Measurements from ENCODE around the gene GPC6. TPM values are rescaled to one million over a fixed set of nuclear protein-coding genes. Genes with fewer than 3 reads are reported as not detected.

GPC6 gene
- total RNA-seq, 2 experiments from 2014 or later: not detected

- BruUV-seq (replicated peaks): no TSS peak
- H4K20me1 ChIP-seq (ENCODE audit: insufficient read depth, low read length): no peaks in the 10 kb centered on the region
- POLR2A ChIA-PET: no interaction called here
- CTCF ChIA-PET (ENCODE audit: unreplicated experiment): no interaction called here
- no peak overlapping the region for H3K27ac ChIP-seq (ENCODE audit: low read depth, low read length, poor library complexity, severe bottlenecking)
- no peaks in the 10 kb centered on the region for H3K9me3 ChIP-seq (ENCODE audit: low read length)
- H2AFZ ChIP-seq (ENCODE audit: low read length): no peak overlapping the region
- no peaks in the 10 kb centered on the region for H3K4me1 ChIP-seq (ENCODE audit: insufficient read depth, low read length, poor library complexity, severe bottlenecking)
- H3K9me2 ChIP-seq (ENCODE audit: insufficient read depth, low read length): no peaks in the 10 kb centered on the region
- H3K4me2 ChIP-seq (ENCODE audit: low read length): no peak overlapping the region
- H3K36me3 ChIP-seq (ENCODE audit: insufficient read depth, low read length): no peaks in the 10 kb centered on the region
- peak; percentile 2 for DNase-seq (ENCODE audit: low spot score)
- intact Hi-C loops (cut with micrococcal nuclease; ENCODE audit: unreplicated experiment): no loop called here
- TF ChIP-seq EZH2phosphoT487 (IDR thresholded peaks at IDR 0.05; ENCODE audit: borderline replicate concordance, low read depth, low read length): no peak
- TF ChIP-seq, protein P1, sequence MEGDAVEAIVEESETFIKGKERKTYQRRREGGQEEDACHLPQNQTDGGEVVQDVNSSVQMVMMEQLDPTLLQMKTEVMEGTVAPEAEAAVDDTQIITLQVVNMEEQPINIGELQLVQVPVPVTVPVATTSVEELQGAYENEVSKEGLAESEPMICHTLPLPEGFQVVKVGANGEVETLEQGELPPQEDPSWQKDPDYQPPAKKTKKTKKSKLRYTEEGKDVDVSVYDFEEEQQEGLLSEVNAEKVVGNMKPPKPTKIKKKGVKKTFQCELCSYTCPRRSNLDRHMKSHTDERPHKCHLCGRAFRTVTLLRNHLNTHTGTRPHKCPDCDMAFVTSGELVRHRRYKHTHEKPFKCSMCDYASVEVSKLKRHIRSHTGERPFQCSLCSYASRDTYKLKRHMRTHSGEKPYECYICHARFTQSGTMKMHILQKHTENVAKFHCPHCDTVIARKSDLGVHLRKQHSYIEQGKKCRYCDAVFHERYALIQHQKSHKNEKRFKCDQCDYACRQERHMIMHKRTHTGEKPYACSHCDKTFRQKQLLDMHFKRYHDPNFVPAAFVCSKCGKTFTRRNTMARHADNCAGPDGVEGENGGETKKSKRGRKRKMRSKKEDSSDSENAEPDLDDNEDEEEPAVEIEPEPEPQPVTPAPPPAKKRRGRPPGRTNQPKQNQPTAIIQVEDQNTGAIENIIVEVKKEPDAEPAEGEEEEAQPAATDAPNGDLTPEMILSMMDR (conservative IDR thresholded peaks at IDR 0.05; ENCODE audit: low read length): 0 out of 2 replicates have a peak, but pooled peaks have one; percentile 16
- no peaks in the 10 kb centered on the region for H3K79me2 ChIP-seq (ENCODE audit: insufficient read depth, low read depth, low read length)
- H3K4me3 ChIP-seq (ENCODE audit: low read depth, low read length, poor library complexity, severe bottlenecking): no peak overlapping the region
Observed at GRCh38 chr13:93248627-93249047, 22.0 kb downstream of the GPC6 start.

GRCh38 chr13:93249364-93250306 lies 23.0 kb downstream of the GPC6 start:
- Histone ChIP-seq H3K27ac (ENCODE audit: low read depth, low read length, poor library complexity, severe bottlenecking) (no peak overlapping the region), H3K79me2 (ENCODE audit: insufficient read depth, low read depth, low read length) (no peaks in the 10 kb centered on the region), H2AFZ (ENCODE audit: low read length) (no peak overlapping the region), H3K36me3 (ENCODE audit: insufficient read depth, low read length) (no peaks in the 10 kb centered on the region), H4K20me1 (ENCODE audit: insufficient read depth, low read length) (no peaks in the 10 kb centered on the region), H3K4me1 (ENCODE audit: insufficient read depth, low read length, poor library complexity, severe bottlenecking) (no peaks in the 10 kb centered on the region), H3K4me3 (ENCODE audit: low read depth, low read length, poor library complexity, severe bottlenecking) (no peak overlapping the region), H3K9me2 (ENCODE audit: insufficient read depth, low read length) (no peaks in the 10 kb centered on the region), H3K9me3 (ENCODE audit: low read length) (no peaks in the 10 kb centered on the region), H3K4me2 (ENCODE audit: low read length) (no peak overlapping the region)
- BruUV-seq (replicated peaks): no TSS peak
- intact Hi-C loops (cut with micrococcal nuclease; ENCODE audit: unreplicated experiment): no loop called here
- no peak for DNase-seq (ENCODE audit: low spot score)
- POLR2A ChIA-PET: no interaction called here
- TF ChIP-seq, protein P1 (conservative IDR thresholded peaks at IDR 0.05; ENCODE audit: low read length): no peak
- TF ChIP-seq EZH2phosphoT487 (IDR thresholded peaks at IDR 0.05; ENCODE audit: borderline replicate concordance, low read depth, low read length): no peak
- CTCF ChIA-PET (ENCODE audit: unreplicated experiment): no interaction called here

DNA sequence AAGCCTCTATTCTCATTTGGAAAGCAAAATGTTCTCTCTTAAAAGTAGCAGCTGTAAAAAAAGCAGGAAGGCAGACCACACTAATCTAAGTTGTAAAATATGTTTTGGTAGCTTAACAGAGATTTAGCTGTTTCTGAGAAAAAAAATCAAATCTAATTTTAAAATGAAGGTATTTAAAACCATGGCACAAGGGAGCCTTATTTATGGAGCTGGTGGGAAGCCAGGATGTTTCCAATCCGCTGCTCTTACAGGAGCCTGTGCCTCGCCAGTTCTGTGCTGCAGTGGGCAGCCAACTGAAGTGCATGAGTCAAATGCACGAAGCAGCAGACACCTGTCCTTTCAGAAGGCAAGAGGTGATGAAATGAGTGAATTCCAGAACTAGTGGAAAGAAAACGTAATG lies 28.2 kb downstream of the GPC6 start:
- intact Hi-C loops (cut with micrococcal nuclease; ENCODE audit: unreplicated experiment): no loop called here
- ChIA-PET POLR2A (interaction anchor here (0.6 kb wide), 1 partner anchor 294 kb away, joined by 3 read pairs; no protein-coding TSS in a partner anchor), CTCF (ENCODE audit: unreplicated experiment) (no interaction called here)
- H2AFZ ChIP-seq (ENCODE audit: low read length): no peak overlapping the region
- no peak overlapping the region for H3K4me3 ChIP-seq (ENCODE audit: low read depth, low read length, poor library complexity, severe bottlenecking)
- no peak overlapping the region for H3K4me2 ChIP-seq (ENCODE audit: low read length)
- no peaks in the 10 kb centered on the region for H3K9me3 ChIP-seq (ENCODE audit: low read length)
- H3K36me3 ChIP-seq (ENCODE audit: insufficient read depth, low read length): no peaks in the 10 kb centered on the region
- no peaks in the 10 kb centered on the region for H4K20me1 ChIP-seq (ENCODE audit: insufficient read depth, low read length)
- no TSS peak for BruUV-seq (replicated peaks)
- no peaks in the 10 kb centered on the region for H3K79me2 ChIP-seq (ENCODE audit: insufficient read depth, low read depth, low read length)
- DNase-seq (ENCODE audit: low spot score): no peak
- TF ChIP-seq, protein P1 (conservative IDR thresholded peaks at IDR 0.05; ENCODE audit: low read length): no peak
- TF ChIP-seq EZH2phosphoT487 (IDR thresholded peaks at IDR 0.05; ENCODE audit: borderline replicate concordance, low read depth, low read length): no peak
- no peak overlapping the region for H3K27ac ChIP-seq (ENCODE audit: low read depth, low read length, poor library complexity, severe bottlenecking)
- no peaks in the 10 kb centered on the region for H3K4me1 ChIP-seq (ENCODE audit: insufficient read depth, low read length, poor library complexity, severe bottlenecking)
- H3K9me2 ChIP-seq (ENCODE audit: insufficient read depth, low read length): no peaks in the 10 kb centered on the region

All from OCI-LY7 (cell line).